Right lobe of liver (tissue), 4 donors: ENCODE data around the gene STAT6.

Experiments
- POLR2A ChIP-seq: fragments of 450-650 bp; IDR thresholded peaks from one replicate; pipeline ENCODE4 v1.6.1; 2017; ENCODE audit warnings: antibody characterized with exemption, mild to moderate bottlenecking
- TF ChIP-seq, protein P1 (sequence below), 4 donors: fragments of 200-600 bp in 3 of 4; fragments of 450-650 bp in 1 of 4; IDR thresholded peaks; one replicate each; pipeline versions ENCODE4 v1.5.1 to v1.8.0; 2016 to 2022; ENCODE audit warnings: antibody characterized with exemption in 4 of 4, mild to moderate bottlenecking in 2 of 4
- donor health status: DM: no; HTN: no; CAD: no.
- donor health status: DM: no; HTN: no; CAD: no.
- donor health status: DM: no; HTN: yes; CAD: no.

- TF ChIP-seq POLR2A = no peak
- TF ChIP-seq, protein P1, sequence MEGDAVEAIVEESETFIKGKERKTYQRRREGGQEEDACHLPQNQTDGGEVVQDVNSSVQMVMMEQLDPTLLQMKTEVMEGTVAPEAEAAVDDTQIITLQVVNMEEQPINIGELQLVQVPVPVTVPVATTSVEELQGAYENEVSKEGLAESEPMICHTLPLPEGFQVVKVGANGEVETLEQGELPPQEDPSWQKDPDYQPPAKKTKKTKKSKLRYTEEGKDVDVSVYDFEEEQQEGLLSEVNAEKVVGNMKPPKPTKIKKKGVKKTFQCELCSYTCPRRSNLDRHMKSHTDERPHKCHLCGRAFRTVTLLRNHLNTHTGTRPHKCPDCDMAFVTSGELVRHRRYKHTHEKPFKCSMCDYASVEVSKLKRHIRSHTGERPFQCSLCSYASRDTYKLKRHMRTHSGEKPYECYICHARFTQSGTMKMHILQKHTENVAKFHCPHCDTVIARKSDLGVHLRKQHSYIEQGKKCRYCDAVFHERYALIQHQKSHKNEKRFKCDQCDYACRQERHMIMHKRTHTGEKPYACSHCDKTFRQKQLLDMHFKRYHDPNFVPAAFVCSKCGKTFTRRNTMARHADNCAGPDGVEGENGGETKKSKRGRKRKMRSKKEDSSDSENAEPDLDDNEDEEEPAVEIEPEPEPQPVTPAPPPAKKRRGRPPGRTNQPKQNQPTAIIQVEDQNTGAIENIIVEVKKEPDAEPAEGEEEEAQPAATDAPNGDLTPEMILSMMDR (IDR thresholded peaks at IDR 0.05) = no peak
Observed at GRCh38 chr12:57158665-57159064, 47.5 kb upstream of the STAT6 start.
